NT2/D1 (cell line): Measurements from ENCODE around the gene SNAP47.

Experiments used
- DNase-seq: peaks from one replicate; pipeline ENCODE4 v3.0.0-alpha.2; 2011; ENCODE audit warnings: low read depth, low spot score
- H3K27me3 ChIP-seq: 2 replicates; pipeline ENCODE4 v1.6.0; 2011; ENCODE audit warnings: mild to moderate bottlenecking; ENCODE audit not compliant: insufficient read length, insufficient read depth
- H3K36me3 ChIP-seq: 2 replicates; pipeline ENCODE4 v1.6.1; 2011; ENCODE audit warnings: mild to moderate bottlenecking, low read length, mixed read lengths; ENCODE audit not compliant: insufficient read depth, insufficient read length
- H3K4me1 ChIP-seq: 2 replicates; pipeline ENCODE4 v1.5.1; 2011; ENCODE audit not compliant: insufficient read depth, insufficient read length
- H3K4me3 ChIP-seq: 2 replicates; pipeline ENCODE4 v1.5.1; 2011; ENCODE audit warnings: low read depth; ENCODE audit not compliant: insufficient read length
- H3K9ac ChIP-seq: 2 replicates; pipeline ENCODE4 v1.6.0; 2011; ENCODE audit warnings: low read depth; ENCODE audit not compliant: insufficient read length
- H3K9me3 ChIP-seq: 2 replicates; pipeline ENCODE4 v1.5.1; 2011; ENCODE audit warnings: mild to moderate bottlenecking, low read length; ENCODE audit not compliant: insufficient read depth
- SUZ12 ChIP-seq: IDR thresholded peaks from 2 replicates; pipeline ENCODE4 v1.6.1; 2011; ENCODE audit not compliant: insufficient read length, insufficient read depth; ENCODE audit errors: extremely low read depth
- YY1 ChIP-seq: IDR thresholded peaks from 2 replicates; pipeline ENCODE4 v1.6.1; 2011; ENCODE audit not compliant: insufficient read length, insufficient read depth
- ZNF274 ChIP-seq: IDR thresholded peaks from 2 replicates; pipeline ENCODE4 v1.6.1; 2011; ENCODE audit warnings: mild to moderate bottlenecking, low read depth, low read length

Gene SNAP47

GRCh38 chr1:227733309-227733705 lies 1.9 kb upstream of the SNAP47 start:
- Histone ChIP-seq H3K36me3 (peaks cover 48% of the 10 kb centered on the region), H3K9ac (peak overlapping the region; percentile 63), H3K27me3 (no peaks in the 10 kb centered on the region), H3K9me3 (no peaks in the 10 kb centered on the region), H3K4me3 (no peak overlapping the region), H3K4me1 (peaks cover 25% of the 10 kb centered on the region)
- no peak for TF ChIP-seq ZNF274
- no peak for TF ChIP-seq YY1
- TF ChIP-seq SUZ12, result no peak
- no peak for DNase-seq

GRCh38 chr1:227733751-227734545 lies 1.3 kb upstream of the SNAP47 start:
- Histone ChIP-seq H3K36me3 (peaks cover 54% of the 10 kb centered on the region), H3K4me1 (peaks cover 25% of the 10 kb centered on the region), H3K9me3 (no peaks in the 10 kb centered on the region), H3K9ac (peak overlapping the region; percentile 93), H3K27me3 (no peaks in the 10 kb centered on the region), H3K4me3 (peak overlapping the region; percentile 97)
- TF ChIP-seq SUZ12, result no peak
- TF ChIP-seq YY1, result no peak
- no peak for TF ChIP-seq ZNF274
- no peak for DNase-seq

- DNase-seq, result no peak
- peaks cover 23% of the 10 kb centered on the region for H3K4me1 ChIP-seq
- H3K36me3 ChIP-seq, result peaks cover 60% of the 10 kb centered on the region
- TF ChIP-seq SUZ12 (no peak), ZNF274 (no peak), YY1 (no peak)
- no peaks in the 10 kb centered on the region for H3K9me3 ChIP-seq
- peak overlapping the region; percentile 93 for H3K9ac ChIP-seq
- no peaks in the 10 kb centered on the region for H3K27me3 ChIP-seq
- H3K4me3 ChIP-seq, result peak overlapping the region; percentile 97
These were observed 734 bp upstream of the SNAP47 start for GRCh38 chr1:227734546-227734855.

- Histone ChIP-seq H3K9me3 (no peaks in the 10 kb centered on the region), H3K4me3 (peak overlapping the region; percentile 97), H3K36me3 (peaks cover 68% of the 10 kb centered on the region), H3K27me3 (no peaks in the 10 kb centered on the region), H3K9ac (peak overlapping the region; percentile 93), H3K4me1 (peaks cover 16% of the 10 kb centered on the region)
- TF ChIP-seq ZNF274 (no peak), YY1 (no peak), SUZ12 (no peak)
- DNase-seq, result no peak
These were observed 477 bp downstream of the SNAP47 start for GRCh38 chr1:227735539-227736285.

- no peak overlapping the region for H3K9ac ChIP-seq
- peaks cover 19% of the 10 kb centered on the region for H3K4me1 ChIP-seq
- H3K27me3 ChIP-seq, result no peaks in the 10 kb centered on the region
- no peaks in the 10 kb centered on the region for H3K9me3 ChIP-seq
- DNase-seq, result no peak
- H3K4me3 ChIP-seq, result no peak overlapping the region
- peaks cover 58% of the 10 kb centered on the region for H3K36me3 ChIP-seq
- TF ChIP-seq ZNF274 (no peak), SUZ12 (no peak), YY1 (no peak)
These were observed 1.7 kb downstream of the SNAP47 start for GRCh38 chr1:227736814-227737432.

- Histone ChIP-seq H3K4me3 (no peak overlapping the region), H3K9me3 (no peaks in the 10 kb centered on the region), H3K36me3 (peaks cover 54% of the 10 kb centered on the region), H3K4me1 (peaks cover 14% of the 10 kb centered on the region), H3K9ac (no peak overlapping the region), H3K27me3 (no peaks in the 10 kb centered on the region)
- TF ChIP-seq SUZ12 (no peak), ZNF274 (no peak), YY1 (no peak)
- no peak for DNase-seq
These were observed 3.6 kb downstream of the SNAP47 start for GRCh38 chr1:227738820-227739219.

- no peaks in the 10 kb centered on the region for H3K27me3 ChIP-seq
- peaks cover 58% of the 10 kb centered on the region for H3K36me3 ChIP-seq
- TF ChIP-seq SUZ12 (no peak), ZNF274 (no peak), YY1 (no peak)
- no peak for DNase-seq
- H3K9ac ChIP-seq, result peak overlapping the region; percentile 63
- no peaks in the 10 kb centered on the region for H3K9me3 ChIP-seq
- H3K4me1 ChIP-seq, result peaks cover 13% of the 10 kb centered on the region
- no peak overlapping the region for H3K4me3 ChIP-seq
These were observed 4.4 kb downstream of the SNAP47 start for GRCh38 chr1:227739636-227740035.
